ENCODE data around the gene RASA3. TPM values are rescaled to one million over a fixed set of nuclear protein-coding genes. Genes with fewer than 3 reads are reported as not detected.

Gene RASA3
- total and polyA plus RNA-seq, 10 of the 15 experiments (the other 5 are each of a cell fraction or from before 2014, with no cell fraction given): 0.79 to 33.9 (median 17.6) TPM

GRCh38 chr13:114054264-114054663, 78.2 kb downstream of the RASA3 start (continued):
- TF ChIP-seq GATAD2B (conservative IDR thresholded peaks at IDR 0.05; ENCODE audit: low read depth): no peak

GRCh38 chr13:114053026-114053425, 79.4 kb downstream of the RASA3 start:
- Histone ChIP-seq H3K27me3 (replicated peaks in 1 of 2; ENCODE audit: control insufficient read depth in 2 of 2, insufficient read depth in 2 of 2, low read length in 1 of 2) (no peaks in the 10 kb centered on the region), H3K4me1 (ENCODE audit: control insufficient read depth, insufficient read depth, low read length) (peaks cover 16% of the 10 kb centered on the region), H2AFZ (ENCODE audit: control insufficient read depth, low read depth, low read length) (no peak overlapping the region), H3K4me2 (ENCODE audit: control insufficient read depth, insufficient read depth) (no peak overlapping the region), H3K9me3 (replicated peaks; ENCODE audit: control insufficient read depth, insufficient read depth, low read length) (no peaks in the 10 kb centered on the region), H3K27ac (ENCODE audit: control insufficient read depth, insufficient read depth) (no peak overlapping the region), H3K36me3 (ENCODE audit: control insufficient read depth in 2 of 2, insufficient read depth in 2 of 2, low read length in 1 of 2) (peaks cover 8 to 20% of the 10 kb centered on the region in 2 experiments), H3K4me3 (no peak overlapping the region), H4K20me1 (ENCODE audit: control insufficient read depth, insufficient read depth) (no peaks in the 10 kb centered on the region), H3K79me2 (ENCODE audit: control insufficient read depth, insufficient read depth, low read length) (no peaks in the 10 kb centered on the region), H3K9ac (ENCODE audit: control insufficient read depth, insufficient read depth, low read length) (no peak overlapping the region)
- 45% methylated on average over 14 of the region's 14 CpGs for WGBS (ENCODE audit: insufficient coverage, insufficient replicate concordance, low lambda C conversion rate, missing lambda C conversion rate)
- ChIA-PET POLR2A (no interaction called here), RAD21 (ENCODE audit: unreplicated experiment) (no interaction called here), SMC1A (ENCODE audit: uncharacterized antibody, unreplicated experiment) (no interaction called here), CTCF (no interaction called here)
- no peak for FAIRE-seq
- no peak for ATAC-seq
- BruUV-seq (replicated peaks): no TSS peak
- intact Hi-C loops (cut with micrococcal nuclease; ENCODE audit: unreplicated experiment): no loop called here
- DNase-seq (ENCODE audit: low read depth, low spot score): no peak
- TF ChIP-seq SREBF2 (IDR thresholded peaks at IDR 0.05; ENCODE audit: low read length): no peak
- TF ChIP-seq SMARCA5 (IDR thresholded peaks at IDR 0.05): no peak
- no peak for TF ChIP-seq ETV6 (conservative IDR thresholded peaks at IDR 0.05 in 1 of 2, IDR thresholded peaks at IDR 0.05 in 1 of 2; ENCODE audit: borderline replicate concordance in 1 of 2, low read depth in 1 of 2)
- no peak for TF ChIP-seq ZZZ3 (IDR thresholded peaks at IDR 0.05; ENCODE audit: control insufficient read depth, insufficient read length, low read depth)
- no peak for TF ChIP-seq MEF2B (IDR thresholded peaks at IDR 0.05; ENCODE audit: partially characterized antibody, poor library complexity, severe bottlenecking)
- TF ChIP-seq MLLT1 (IDR thresholded peaks at IDR 0.05): no peak
- no peak for TF ChIP-seq SUZ12 (IDR thresholded peaks at IDR 0.05; ENCODE audit: unreplicated experiment)
- TF ChIP-seq E2F8 (IDR thresholded peaks at IDR 0.05; ENCODE audit: low read depth, partially characterized antibody): no peak
- TF ChIP-seq ATF7 (IDR thresholded peaks at IDR 0.05; ENCODE audit: low read depth): no peak
- TF ChIP-seq SREBF1 (IDR thresholded peaks at IDR 0.05; ENCODE audit: low read length): no peak
- in situ Hi-C loops (cut with MboI): no loop called here

All from GM12878 (cell line).